OCI-LY7 (cell line): ENCODE measurements around the gene FRMD3.
"Not testable (repeated sequence)": the region's sequence is repeated elsewhere in the genome, so short reads cannot be mapped to it uniquely, and the experiment has no call there.

Experiments used
- EZH2phosphoT487 ChIP-seq: fragments of 200-600 bp; sonication (generic); IDR thresholded peaks from 2 replicates; pipeline ENCODE4 v1.6.1; 2018; ENCODE audit warnings: low read depth, borderline replicate concordance, mild to moderate bottlenecking, mixed run types, antibody characterized with exemption, low read length, moderate library complexity, mixed read lengths
- TF ChIP-seq, protein P1 (sequence below): fragments of 200-600 bp; sonication (generic); conservative IDR thresholded peaks from 2 replicates; pipeline ENCODE4 v1.5.1; 2014; ENCODE audit warnings: mild to moderate bottlenecking, antibody characterized with exemption, low read length, moderate library complexity, mixed read lengths

DNA sequence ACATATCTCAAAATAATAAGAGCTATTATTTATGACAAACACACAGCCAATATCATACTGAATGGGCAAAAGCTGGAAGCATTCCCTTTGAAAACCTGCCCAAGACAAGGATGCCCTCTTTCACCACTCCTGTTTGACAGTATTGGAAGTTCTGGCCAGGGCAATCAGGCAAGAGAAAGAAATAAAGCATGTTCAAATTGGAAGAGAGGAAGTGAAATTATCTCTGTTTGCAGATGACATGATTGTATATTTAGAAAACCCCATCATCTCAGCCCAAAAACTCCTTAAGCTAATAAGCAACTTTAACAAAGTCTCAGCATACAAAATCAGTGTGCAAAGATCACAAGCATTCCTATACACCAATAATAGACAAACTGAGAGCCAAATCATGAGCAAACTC lies 20.2 kb downstream of the FRMD3 start:
- TF ChIP-seq, protein P1, sequence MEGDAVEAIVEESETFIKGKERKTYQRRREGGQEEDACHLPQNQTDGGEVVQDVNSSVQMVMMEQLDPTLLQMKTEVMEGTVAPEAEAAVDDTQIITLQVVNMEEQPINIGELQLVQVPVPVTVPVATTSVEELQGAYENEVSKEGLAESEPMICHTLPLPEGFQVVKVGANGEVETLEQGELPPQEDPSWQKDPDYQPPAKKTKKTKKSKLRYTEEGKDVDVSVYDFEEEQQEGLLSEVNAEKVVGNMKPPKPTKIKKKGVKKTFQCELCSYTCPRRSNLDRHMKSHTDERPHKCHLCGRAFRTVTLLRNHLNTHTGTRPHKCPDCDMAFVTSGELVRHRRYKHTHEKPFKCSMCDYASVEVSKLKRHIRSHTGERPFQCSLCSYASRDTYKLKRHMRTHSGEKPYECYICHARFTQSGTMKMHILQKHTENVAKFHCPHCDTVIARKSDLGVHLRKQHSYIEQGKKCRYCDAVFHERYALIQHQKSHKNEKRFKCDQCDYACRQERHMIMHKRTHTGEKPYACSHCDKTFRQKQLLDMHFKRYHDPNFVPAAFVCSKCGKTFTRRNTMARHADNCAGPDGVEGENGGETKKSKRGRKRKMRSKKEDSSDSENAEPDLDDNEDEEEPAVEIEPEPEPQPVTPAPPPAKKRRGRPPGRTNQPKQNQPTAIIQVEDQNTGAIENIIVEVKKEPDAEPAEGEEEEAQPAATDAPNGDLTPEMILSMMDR, result not testable (repeated sequence)
- not testable (repeated sequence) for TF ChIP-seq EZH2phosphoT487
